Heart right ventricle (tissue), 16 donors: ENCODE measurements around the gene SSNA1. TPM values are rescaled to one million over a fixed set of nuclear protein-coding genes. Genes with fewer than 3 reads are reported as not detected.

Experiments used
- ATAC-seq, 8 donors: fragments of 200-7000 bp; cut with Tn5 transposase; one replicate each; pipeline ENCODE4 v1.9.1; 2020; ENCODE audit warnings: mild to moderate bottlenecking in 8 of 8, moderate library complexity in 8 of 8, moderate number of reproducible peaks in 1 of 8
- DNase-seq, 2 donors: peaks; one replicate each; pipeline ENCODE4 v3.0.0-alpha.2; 2020
- H3K27ac ChIP-seq, 10 donors: fragments of 200-600 bp; sonication (generic) in 2 of 10; one replicate each; pipeline versions ENCODE4 v1.5.0 to v1.8.0; 2020 to 2022; ENCODE audit warnings: mild to moderate bottlenecking in 3 of 10
- H3K27me3 ChIP-seq, 7 donors: fragments of 200-600 bp; one replicate each; pipeline ENCODE4 v1.8.0; 2021 to 2022; ENCODE audit warnings: mild to moderate bottlenecking in 2 of 7
- H3K36me3 ChIP-seq, 9 donors: fragments of 200-600 bp; sonication (generic) in 1 of 9; one replicate each; pipeline versions ENCODE4 v1.5.0 to v1.8.0; 2020 to 2022; ENCODE audit warnings: mild to moderate bottlenecking in 2 of 9
- H3K4me1 ChIP-seq, 9 donors: fragments of 200-600 bp; sonication (generic) in 1 of 9; one replicate each; pipeline versions ENCODE4 v1.5.0 to v1.8.0; 2020 to 2022; ENCODE audit warnings: mild to moderate bottlenecking in 4 of 9
- H3K4me3 ChIP-seq, 10 donors: fragments of 200-600 bp; sonication (generic) in 2 of 10; one replicate each; pipeline versions ENCODE4 v1.5.0 to v1.8.0; 2020 to 2022; ENCODE audit warnings: mild to moderate bottlenecking in 7 of 10, moderate library complexity in 2 of 10
- H3K9me3 ChIP-seq, 11 donors: fragments of 200-600 bp in 10 of 11; sonication (generic) in 2 of 11; one replicate each; pipeline versions ENCODE4 v1.5.0 to v1.8.0; 2013 to 2022; ENCODE audit warnings: mild to moderate bottlenecking in 2 of 11, control low read depth in 1 of 11, moderate library complexity in 1 of 11
- CTCF ChIP-seq, 9 donors: fragments of 200-600 bp; sonication (generic) in 2 of 9; IDR thresholded peaks; one replicate each; pipeline versions ENCODE4 v1.5.0 to v1.8.0; 2021 to 2022; ENCODE audit warnings: antibody characterized with exemption in 9 of 9, mild to moderate bottlenecking in 5 of 9, moderate library complexity in 1 of 9
- WGBS, 2 donors: extraction: QIAGEN DNeasy Blood & Tissue Kit; methylation state at CpG; one replicate each; pipeline ENCODE4 v1.1.7; 2013; ENCODE audit warnings: inconsistent platforms in 1 of 2; 5-methylcytosine and 5-hydroxymethylcytosine counted together
- intact Hi-C, 10 donors: fragments of 100-400 bp; cut with DNase I; formaldehyde crosslinking; loops; one replicate each; pipeline versions ENCODE4 v1.11.1 to v1.14.2; 2022
- polyA plus RNA-seq, 2 donors: library from polyadenylated mRNA; stranded (reverse); fragments of 200-250 nt; gene quantifications; one replicate each; pipeline ENCODE4 v1.2.3, GENCODE V29; 2013
- total RNA-seq, 10 donors: library from RNA; stranded (reverse); fragmentation: NEBNext Ultra II Directional in 3 of 10; extraction: Animal tissue kit (Norgen Biotek cat#: 25700) in 3 of 10; gene quantifications; one replicate each; pipeline versions ENCODE4 v1.2.1 to v1.2.4, GENCODE V29; 2021 to 2023
- donor health status: Arrhythmogenic right ventricular cardiomyopathy.
- donor health status: ischemic (EF 13 %, LVEDD 7.1; RV severe dilation, severe dysfunction).
- donor health status: healthy with polysubstance abuse.
- donor health status: DM: no; HTN: yes; CAD: no.
- donor health status: DM: no; HTN: no; CAD: no.
- donor health status: ischemic (EF 25% LVEDD 6.9; RV normal size, moderate dysfunction).
- donor health status: ischemic (EF 25% LVEDD 5.7; RV mildly dilated, moderate dysfunction).
- donor health status: healthy.
- donor health status: DM: yes; HTN: yes; CAD: no.
- donor health status: Ischemic cardiomyopathy.
- donor health status: ischemic (EF 35%, LVEDD 5.7; RV mildly dilated, moderate dysfunction).
- donor health status: nonischemic (EF 11% LVEDD 7.7; RV severe dilation, severe dysfunction).
- donor health status: DM: yes; HTN: yes; CAD: no.
- donor health status: PGD.
- donor health status: ischemic (EF 29% LVEDD 5.4; RV normal size, mild dysfunction).
- donor health status: nonischemic (EF 23%, LVEDD 6.1; RV moderate dilation, normal function).

Gene SSNA1
- total and polyA plus RNA-seq, 12 donors = 47.3 to 168 (median 57.6) TPM

- DNase-seq = no peak
- H3K36me3 ChIP-seq = no peaks in the 10 kb centered on the region
- H3K27me3 ChIP-seq = peaks cover 4 to 58% (median 40%) of the 10 kb centered on the region in 7 donors
- no peaks in the 10 kb centered on the region for H3K4me1 ChIP-seq
- intact Hi-C loops = no loop called here
- no peaks in the 10 kb centered on the region for H3K9me3 ChIP-seq
- WGBS, 2 donors = 31 to 39% methylated on average over 20 to 24 of the region's 24 CpGs
- no peak for ATAC-seq
- H3K27ac ChIP-seq = no peak overlapping the region
- TF ChIP-seq CTCF (IDR thresholded peaks at IDR 0.05) = no peak
- H3K4me3 ChIP-seq = no peak overlapping the region
Measured at GRCh38 chr9:137147793-137148160, 40.7 kb upstream of the SSNA1 start.

DNA sequence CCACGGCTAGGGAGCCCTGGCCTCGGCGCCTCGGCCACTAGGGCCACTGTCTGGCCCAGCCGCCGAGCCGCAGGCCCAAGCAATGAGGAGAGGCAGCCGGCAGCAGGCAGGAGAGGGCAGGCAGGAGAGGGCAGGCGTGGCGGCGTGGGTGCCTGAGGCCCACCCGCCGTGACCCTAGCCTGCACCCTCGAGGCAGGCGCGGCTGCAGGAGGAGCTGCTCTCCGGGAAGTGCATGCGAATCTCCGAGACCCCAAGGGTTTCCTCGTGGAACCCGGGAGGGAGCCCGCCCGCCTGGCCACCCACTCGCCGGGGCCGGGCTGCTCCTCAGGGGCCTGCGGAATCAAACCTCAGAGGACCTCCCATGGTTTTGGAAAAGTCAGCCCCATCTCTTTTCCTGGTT is 40.2 kb upstream of the SSNA1 start:
- intact Hi-C loops = no loop called here
- Histone ChIP-seq H3K27me3 (peaks cover 4 to 55% (median 36%) of the 10 kb centered on the region in 7 donors), H3K4me3 (no peak overlapping the region), H3K9me3 (no peaks in the 10 kb centered on the region), H3K4me1 (no peaks in the 10 kb centered on the region), H3K27ac (no peak overlapping the region), H3K36me3 (no peaks in the 10 kb centered on the region)
- WGBS, 2 donors = 72 to 74% methylated on average over 27 of the region's 27 CpGs
- ATAC-seq (no peak), DNase-seq (no peak)
- TF ChIP-seq CTCF (IDR thresholded peaks at IDR 0.05) = no peak

DNA sequence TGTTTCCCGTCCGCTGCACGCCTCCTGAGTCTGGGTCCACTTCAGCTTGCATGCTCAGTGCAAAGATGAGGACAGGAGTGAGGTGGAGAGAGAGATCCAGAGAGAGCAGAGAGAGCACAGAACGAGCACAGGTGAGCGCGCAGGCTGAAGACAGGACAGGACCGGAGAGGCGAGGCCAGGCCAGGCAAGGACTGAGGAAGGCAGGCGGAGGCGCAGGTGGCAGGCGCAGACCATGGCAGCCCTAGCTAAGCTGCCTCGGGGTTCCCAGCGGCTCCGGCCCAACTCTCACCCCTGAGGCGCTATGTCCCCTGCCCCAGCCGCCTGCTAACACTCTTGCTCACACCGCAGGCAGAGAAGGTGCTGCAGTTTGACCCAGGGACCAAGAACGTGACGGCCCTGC is 39.8 kb upstream of the SSNA1 start:
- Histone ChIP-seq H3K27me3 (peaks cover 2 to 55% (median 33%) of the 10 kb centered on the region in 7 donors), H3K9me3 (no peaks in the 10 kb centered on the region), H3K27ac (no peak overlapping the region), H3K4me3 (no peak overlapping the region), H3K36me3 (no peaks in the 10 kb centered on the region), H3K4me1 (no peaks in the 10 kb centered on the region)
- no peak for TF ChIP-seq CTCF (IDR thresholded peaks at IDR 0.05)
- WGBS, 2 donors = 80 to 85% methylated on average over 19 of the region's 19 CpGs
- intact Hi-C loops = no loop called here
- DNase-seq = no peak
- ATAC-seq = no peak

- no peaks in the 10 kb centered on the region for H3K9me3 ChIP-seq
- no peak overlapping the region for H3K4me3 ChIP-seq
- H3K4me1 ChIP-seq = no peaks in the 10 kb centered on the region
- intact Hi-C loops = no loop called here
- no peak for TF ChIP-seq CTCF (IDR thresholded peaks at IDR 0.05)
- no peak for DNase-seq
- WGBS, 2 donors = 85 to 86% methylated on average over 5 of the region's 5 CpGs
- peaks cover 0 to 50% (median 31%) of the 10 kb centered on the region in 7 donors for H3K27me3 ChIP-seq
- ATAC-seq = no peak
- no peaks in the 10 kb centered on the region for H3K36me3 ChIP-seq
- H3K27ac ChIP-seq = no peak overlapping the region
Measured at GRCh38 chr9:137149363-137149762, 39.1 kb upstream of the SSNA1 start.
